OCI-LY7 (cell line): ENCODE results near the gene EBNA1BP2. TPM values are rescaled to one million over a fixed set of nuclear protein-coding genes. Genes with fewer than 3 reads are reported as not detected.
"Not testable (repeated sequence)": the region's sequence is repeated elsewhere in the genome, so short reads cannot be mapped to it uniquely, and the experiment has no call there.

Experiments
- BruUV-seq: library from RNA; stranded (reverse); fragments of 400-500 nt; replicated peaks from 2 replicates; lab custom pipeline; 2021; lab: Mats Ljungman, UMichigan
- CTCF ChIA-PET: fragments of 300-600 bp; sonication (Branson Sonifier 250); formaldehyde crosslinking; loops from one replicate; lab custom pipeline; 2022; ENCODE audit warnings: antibody characterized with exemption; ENCODE audit not compliant: unreplicated experiment; lab: Charles Lee
- POLR2A ChIA-PET: fragments of 300-600 bp; sonication (Branson Sonifier 250); formaldehyde crosslinking; loops from one replicate; lab custom pipeline; 2022; ENCODE audit warnings: antibody characterized with exemption; lab: Charles Lee
- DNase-seq: peaks from one replicate; pipeline ENCODE4 v3.0.0-alpha.2; 2015; ENCODE audit warnings: low spot score
- H2AFZ ChIP-seq: fragments of 200-600 bp; sonication (generic), shearing (Covaris generic); 2 replicates; pipeline ENCODE4 v1.6.1; 2014; ENCODE audit warnings: mild to moderate bottlenecking, antibody characterized with exemption, low read length, moderate library complexity
- H3K27ac ChIP-seq: fragments of 200-600 bp; sonication (generic); 2 replicates; pipeline ENCODE4 v1.5.1; 2014; ENCODE audit warnings: mixed run types, low read depth, mild to moderate bottlenecking, moderate library complexity, low read length, inconsistent platforms; ENCODE audit not compliant: poor library complexity, severe bottlenecking
- H3K36me3 ChIP-seq: fragments of 200-600 bp; sonication (generic); 2 replicates; pipeline ENCODE4 v1.6.1; 2014; ENCODE audit warnings: mild to moderate bottlenecking, antibody characterized with exemption, low read length, moderate library complexity, mixed read lengths; ENCODE audit not compliant: insufficient read depth
- H3K4me1 ChIP-seq: fragments of 200-600 bp; sonication (generic); 2 replicates; pipeline ENCODE4 v1.5.1; 2014; ENCODE audit warnings: mild to moderate bottlenecking, low read length; ENCODE audit not compliant: insufficient read depth, poor library complexity, severe bottlenecking
- H3K4me2 ChIP-seq: fragments of 200-600 bp; sonication (generic); 2 replicates; pipeline ENCODE4 v1.6.1; 2014; ENCODE audit warnings: mild to moderate bottlenecking, low read length
- H3K4me3 ChIP-seq: fragments of 200-600 bp; sonication (generic); 2 replicates; pipeline ENCODE4 v1.5.1; 2014; ENCODE audit warnings: mild to moderate bottlenecking, low read depth, low read length; ENCODE audit not compliant: poor library complexity, severe bottlenecking
- H3K79me2 ChIP-seq: fragments of 200-600 bp; sonication (generic); 2 replicates; pipeline ENCODE4 v1.6.1; 2016; ENCODE audit warnings: low read depth, mild to moderate bottlenecking, low read length, moderate library complexity, mixed read lengths; ENCODE audit not compliant: insufficient read depth
- H3K9me2 ChIP-seq: fragments of 200-600 bp; sonication (generic); 2 replicates; pipeline ENCODE4 v1.6.1; 2016; ENCODE audit warnings: mild to moderate bottlenecking, low read length, mixed read lengths; ENCODE audit not compliant: insufficient read depth
- H3K9me3 ChIP-seq: fragments of 200-600 bp; sonication (generic); 2 replicates; pipeline ENCODE4 v1.6.1; 2014; ENCODE audit warnings: mild to moderate bottlenecking, mixed run types, low read length, mixed read lengths
- H4K20me1 ChIP-seq: fragments of 200-600 bp; sonication (generic); 2 replicates; pipeline ENCODE4 v1.6.1; 2014; ENCODE audit warnings: mild to moderate bottlenecking, antibody characterized with exemption, low read length, moderate library complexity, mixed read lengths; ENCODE audit not compliant: insufficient read depth
- EZH2phosphoT487 ChIP-seq: fragments of 200-600 bp; sonication (generic); IDR thresholded peaks from 2 replicates; pipeline ENCODE4 v1.6.1; 2018; ENCODE audit warnings: low read depth, borderline replicate concordance, mild to moderate bottlenecking, mixed run types, antibody characterized with exemption, low read length, moderate library complexity, mixed read lengths
- intact Hi-C: fragments of 100-400 bp; cut with micrococcal nuclease; formaldehyde crosslinking; loops from one replicate; pipeline ENCODE4 v1.10.0; 2022; ENCODE audit not compliant: unreplicated experiment
- microRNA-seq: library from miRNA; unstranded; fragments of <30 nt; microRNA quantifications from one replicate; pipeline ENCODE4 v1.2.0, GENCODE V29; 2022; ENCODE audit warnings: borderline replicate concordance
- small RNA-seq: library from RNA; depleted of rRNA; stranded (forward); fragments of <200 nt; gene quantifications from one replicate; pipeline ENCODE3, GENCODE V24; 2014
- total RNA-seq, 2 experiments: library from RNA; depleted of rRNA in 1 of 2; stranded (reverse); fragments of >200 nt in 1 of 2; shearing (Covaris generic) in 1 of 2; gene quantifications; 2 replicates each; pipeline ENCODE4 v1.2.3, GENCODE V29; 2014 to 2022
- TF ChIP-seq, protein P1 (sequence below): fragments of 200-600 bp; sonication (generic); conservative IDR thresholded peaks from 2 replicates; pipeline ENCODE4 v1.5.1; 2014; ENCODE audit warnings: mild to moderate bottlenecking, antibody characterized with exemption, low read length, moderate library complexity, mixed read lengths

The EBNA1BP2 gene
- total RNA-seq, 2 experiments from 2014 or later, result 63.0 to 65.4 TPM

GRCh38 chr1:43121256-43121900 lies 50.7 kb downstream of the EBNA1BP2 start:
- intact Hi-C loops, result no loop called here
- H3K9me3 ChIP-seq, result no peaks in the 10 kb centered on the region
- no peaks in the 10 kb centered on the region for H3K36me3 ChIP-seq
- no TSS peak for BruUV-seq
- H2AFZ ChIP-seq, result no peak overlapping the region
- no peak overlapping the region for H3K4me2 ChIP-seq
- H3K9me2 ChIP-seq, result no peaks in the 10 kb centered on the region
- no peak overlapping the region for H3K4me3 ChIP-seq
- H3K79me2 ChIP-seq, result no peaks in the 10 kb centered on the region
- TF ChIP-seq, protein P1, sequence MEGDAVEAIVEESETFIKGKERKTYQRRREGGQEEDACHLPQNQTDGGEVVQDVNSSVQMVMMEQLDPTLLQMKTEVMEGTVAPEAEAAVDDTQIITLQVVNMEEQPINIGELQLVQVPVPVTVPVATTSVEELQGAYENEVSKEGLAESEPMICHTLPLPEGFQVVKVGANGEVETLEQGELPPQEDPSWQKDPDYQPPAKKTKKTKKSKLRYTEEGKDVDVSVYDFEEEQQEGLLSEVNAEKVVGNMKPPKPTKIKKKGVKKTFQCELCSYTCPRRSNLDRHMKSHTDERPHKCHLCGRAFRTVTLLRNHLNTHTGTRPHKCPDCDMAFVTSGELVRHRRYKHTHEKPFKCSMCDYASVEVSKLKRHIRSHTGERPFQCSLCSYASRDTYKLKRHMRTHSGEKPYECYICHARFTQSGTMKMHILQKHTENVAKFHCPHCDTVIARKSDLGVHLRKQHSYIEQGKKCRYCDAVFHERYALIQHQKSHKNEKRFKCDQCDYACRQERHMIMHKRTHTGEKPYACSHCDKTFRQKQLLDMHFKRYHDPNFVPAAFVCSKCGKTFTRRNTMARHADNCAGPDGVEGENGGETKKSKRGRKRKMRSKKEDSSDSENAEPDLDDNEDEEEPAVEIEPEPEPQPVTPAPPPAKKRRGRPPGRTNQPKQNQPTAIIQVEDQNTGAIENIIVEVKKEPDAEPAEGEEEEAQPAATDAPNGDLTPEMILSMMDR, result no peak
- no peak for TF ChIP-seq EZH2phosphoT487
- ChIA-PET CTCF (no interaction called here), POLR2A (no interaction called here)
- H3K27ac ChIP-seq, result no peak overlapping the region
- DNase-seq, result no peak
- no peaks in the 10 kb centered on the region for H3K4me1 ChIP-seq
- no peaks in the 10 kb centered on the region for H4K20me1 ChIP-seq

DNA sequence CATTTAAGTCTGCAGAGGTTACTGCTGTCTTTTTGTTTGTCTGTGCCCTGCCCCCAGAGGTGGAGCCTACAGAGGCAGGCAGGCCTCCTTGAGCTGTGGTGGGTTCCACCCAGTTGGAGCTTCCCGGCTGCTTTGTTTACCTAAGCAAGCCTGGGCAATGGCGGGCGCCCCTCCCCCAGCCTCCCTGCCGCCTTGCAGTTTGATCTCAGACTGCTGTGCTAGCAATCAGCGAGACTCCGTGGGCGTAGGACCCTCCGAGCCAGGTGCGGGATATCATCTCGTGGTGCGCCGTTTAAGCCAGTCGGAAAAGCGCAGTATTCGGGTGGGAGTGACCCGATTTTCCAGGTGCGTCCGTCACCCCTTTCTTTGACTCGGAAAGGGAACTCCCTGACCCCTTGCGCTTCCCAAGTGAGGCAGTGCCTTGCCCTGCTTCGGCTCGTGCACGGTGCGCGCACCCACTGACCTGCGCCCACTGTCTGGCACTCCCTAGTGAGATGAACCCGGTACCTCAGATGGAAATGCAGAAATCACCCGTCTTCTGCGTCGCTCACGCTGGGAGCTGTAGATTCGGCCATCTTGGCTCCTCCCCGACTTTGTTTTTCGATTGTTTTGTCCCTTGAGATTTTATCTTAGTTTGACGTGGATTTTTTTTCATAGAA lies 52.0 kb downstream of the EBNA1BP2 start:
- H3K9me3 ChIP-seq, POLR2A ChIA-PET, H3K4me2 ChIP-seq, H3K27ac ChIP-seq, BruUV-seq, H3K79me2 ChIP-seq, H3K4me3 ChIP-seq, DNase-seq, H3K9me2 ChIP-seq, H3K36me3 ChIP-seq, H2AFZ ChIP-seq, H4K20me1 ChIP-seq, H3K4me1 ChIP-seq, intact Hi-C loops, CTCF ChIA-PET: not testable (repeated sequence)

Small RNA genes lying within 50 kb of the gene (microRNA-seq; reads per million reads assigned to microRNA genes)
- gene MIR6733, result 4.5 reads per million

Small RNA genes lying within 50 kb of the gene (small RNA-seq; reads per million reads assigned to genes)
- not detected for gene RNA5SP46

Other genes with a start within 250 kb of the EBNA1BP2 start
- gene SLC2A1, start 213.4 kb downstream of the EBNA1BP2 start, total RNA-seq (2014; rRNA removed; shearing (Covaris generic)), result 45.7 and 66.6 TPM in 2 replicates
- 78.9 and 93.4 TPM in 2 replicates for gene SLC2A1, start 213.4 kb downstream of the EBNA1BP2 start, total RNA-seq (2022)
- gene CFAP57, start within 50 bp of the EBNA1BP2 start, total RNA-seq (2014; rRNA removed; shearing (Covaris generic)), result 0.05 TPM in 1 of 2 replicates, not detected in the other
- 0.17 and 0.26 TPM in 2 replicates for gene CFAP57, start within 50 bp of the EBNA1BP2 start, total RNA-seq (2022)
- gene TMEM125, start 97.7 kb upstream of the EBNA1BP2 start, total RNA-seq (2014; rRNA removed; shearing (Covaris generic)), result not detected in 2 replicates
- gene TMEM125, start 97.7 kb upstream of the EBNA1BP2 start, total RNA-seq (2022), result 0.23 and 0.44 TPM in 2 replicates
- gene C1orf210, start 113.3 kb upstream of the EBNA1BP2 start, total RNA-seq (2014; rRNA removed; shearing (Covaris generic)), result not detected in 2 replicates
- gene C1orf210, start 113.3 kb upstream of the EBNA1BP2 start, total RNA-seq (2022), result not detected in 2 replicates
- 0.66 TPM in 1 of 2 replicates, not detected in the other for gene TIE1, start 128.7 kb upstream of the EBNA1BP2 start, total RNA-seq (2014; rRNA removed; shearing (Covaris generic))
- gene TIE1, start 128.7 kb upstream of the EBNA1BP2 start, total RNA-seq (2022), result 0.15 TPM in 1 of 2 replicates, not detected in the other
- not detected in 2 replicates for gene MPL, start 165.5 kb upstream of the EBNA1BP2 start, total RNA-seq (2014; rRNA removed; shearing (Covaris generic))
- gene MPL, start 165.5 kb upstream of the EBNA1BP2 start, total RNA-seq (2022), result not detected in 2 replicates
- 153 and 174 TPM in 2 replicates for gene CDC20, start 186.7 kb upstream of the EBNA1BP2 start, total RNA-seq (2014; rRNA removed; shearing (Covaris generic))
- gene CDC20, start 186.7 kb upstream of the EBNA1BP2 start, total RNA-seq (2022), result 209 and 223 TPM in 2 replicates
- gene ELOVL1, start 195.7 kb upstream of the EBNA1BP2 start, total RNA-seq (2014; rRNA removed; shearing (Covaris generic)), result 24.4 and 35.9 TPM in 2 replicates
- 38.2 and 43.9 TPM in 2 replicates for gene ELOVL1, start 195.7 kb upstream of the EBNA1BP2 start, total RNA-seq (2022)
- gene MED8, start 217.5 kb upstream of the EBNA1BP2 start, total RNA-seq (2014; rRNA removed; shearing (Covaris generic)), result 37.6 and 38.8 TPM in 2 replicates
- gene MED8, start 217.5 kb upstream of the EBNA1BP2 start, total RNA-seq (2022), result 37.8 and 38.4 TPM in 2 replicates
- gene SZT2, start 217.6 kb upstream of the EBNA1BP2 start, total RNA-seq (2014; rRNA removed; shearing (Covaris generic)), result 25.2 and 33.7 TPM in 2 replicates
- 79.4 and 79.8 TPM in 2 replicates for gene SZT2, start 217.6 kb upstream of the EBNA1BP2 start, total RNA-seq (2022)